PC-3 (cell line): ENCODE results near the gene EVC.

Experiments used
- CTCF ChIP-seq: fragments of 300-600 bp; sonication (generic); conservative IDR thresholded peaks from 2 replicates; pipeline ENCODE4 v1.5.1; 2017; ENCODE audit warnings: antibody characterized with exemption, low read depth, mild to moderate bottlenecking, low read length
- EZH2phosphoT487 ChIP-seq: fragments of 300-600 bp; sonication (generic); IDR thresholded peaks from 2 replicates; pipeline ENCODE4 v1.6.1; 2018; ENCODE audit warnings: mild to moderate bottlenecking, antibody characterized with exemption, low read length, borderline replicate concordance

GRCh38 chr4:5713861-5714260 lies 2.9 kb downstream of the EVC start:
- TF ChIP-seq CTCF (no peak), EZH2phosphoT487 (no peak)
